Panc1 (cell line): ENCODE results near the gene GRIK3. TPM values are rescaled to one million over a fixed set of nuclear protein-coding genes. Genes with fewer than 3 reads are reported as not detected.

Source experiments
- ATAC-seq: fragments of 200-7000 bp; cut with Tn5 transposase; 2 replicates; pipeline ENCODE4 v1.9.1; 2020; ENCODE audit warnings: mild to moderate bottlenecking, moderate library complexity
- BruUV-seq: library from RNA; stranded (reverse); fragments of 400-500 nt; replicated peaks from 2 replicates; lab custom pipeline; 2021; lab: Mats Ljungman, UMichigan
- CTCF ChIA-PET: fragments of 300-600 bp; sonication (Branson Sonifier 250); formaldehyde crosslinking; loops from one replicate; lab custom pipeline; 2022; ENCODE audit warnings: antibody characterized with exemption; lab: Charles Lee
- POLR2A ChIA-PET: fragments of 300-600 bp; sonication (Branson Sonifier 250); formaldehyde crosslinking; loops from one replicate; lab custom pipeline; 2022; ENCODE audit warnings: antibody characterized with exemption; lab: Charles Lee
- DNase-seq: peaks from one replicate; pipeline ENCODE4 v3.0.0-alpha.2; 2010; ENCODE audit warnings: low read depth, low spot score
- H3K27ac ChIP-seq: 2 replicates; pipeline ENCODE4 v1.5.1; 2011; ENCODE audit warnings: mild to moderate bottlenecking, low read length, inconsistent platforms
- H3K27me3 ChIP-seq: fragments of 200-500 bp; sonication (Bioruptor generic); 2 replicates; pipeline ENCODE4 v1.6.0; 2014; ENCODE audit warnings: low read length, inconsistent platforms; ENCODE audit not compliant: control insufficient read depth, insufficient read depth
- H3K36me3 ChIP-seq: fragments of 200-500 bp; sonication (Bioruptor generic); 2 replicates; pipeline ENCODE4 v1.5.1; 2014; ENCODE audit warnings: inconsistent platforms, mild to moderate bottlenecking, low read length, moderate library complexity; ENCODE audit not compliant: control insufficient read depth, insufficient read depth
- H3K4me1 ChIP-seq: 2 replicates; pipeline ENCODE4 v1.5.1; 2011; ENCODE audit warnings: inconsistent platforms, mild to moderate bottlenecking, low read length, moderate library complexity; ENCODE audit not compliant: control insufficient read depth, insufficient read depth
- H3K4me3 ChIP-seq, 2 experiments: 2 replicates each; pipeline ENCODE4 v1.5.1; 2011 to 2012; ENCODE audit warnings: low read depth in 2 of 2, low read length in 2 of 2, mild to moderate bottlenecking in 2 of 2, inconsistent platforms in 1 of 2, moderate library complexity in 1 of 2
- H3K9me3 ChIP-seq: fragments of 200-500 bp; sonication (Bioruptor generic); 2 replicates; pipeline ENCODE4 v1.5.1; 2014; ENCODE audit warnings: low read depth, mild to moderate bottlenecking, inconsistent platforms, low read length, moderate library complexity; ENCODE audit not compliant: control insufficient read depth, insufficient read depth
- CTCF ChIP-seq: fragments of 450-650 bp; IDR thresholded peaks from 2 replicates; pipeline ENCODE4 v1.5.1; 2017; ENCODE audit warnings: mild to moderate bottlenecking
- POLR2AphosphoS5 ChIP-seq: IDR thresholded peaks from 2 replicates; pipeline ENCODE4 v1.6.1; 2012; ENCODE audit warnings: mild to moderate bottlenecking, low read depth, low read length, moderate library complexity
- REST ChIP-seq, 2 experiments: IDR thresholded peaks; 2 replicates each; pipeline ENCODE4 v1.6.1; 2011 to 2012; ENCODE audit warnings: low read depth in 2 of 2, control low read depth in 1 of 2, low read length in 1 of 2, mild to moderate bottlenecking in 1 of 2, moderate library complexity in 1 of 2; ENCODE audit not compliant: insufficient read depth in 1 of 2
- SIN3A ChIP-seq: IDR thresholded peaks from 2 replicates; pipeline ENCODE4 v1.6.1; 2012; ENCODE audit warnings: low read depth, mild to moderate bottlenecking, low read length, moderate library complexity, borderline replicate concordance; ENCODE audit not compliant: insufficient read depth
- TCF7L2 ChIP-seq: IDR thresholded peaks from 2 replicates; pipeline ENCODE4 v1.6.1; 2011; ENCODE audit warnings: mild to moderate bottlenecking, low read depth, low read length, inconsistent platforms
- in situ Hi-C: cut with HindIII; loops from 2 replicates; pipeline ENCODE4 v1.10.0; 2016; ENCODE audit warnings: low sequenced_read_pairs, low pct_unique_long_range_greater_than_20kb
- intact Hi-C: fragments of 100-400 bp; cut with micrococcal nuclease; formaldehyde crosslinking; loops from one replicate; pipeline ENCODE4 v1.10.0; 2022; ENCODE audit not compliant: unreplicated experiment
- total RNA-seq: library from RNA; stranded (reverse); gene quantifications from one replicate; pipeline ENCODE4 v1.2.1, GENCODE V29; 2021; ENCODE audit not compliant: unreplicated experiment

GRIK3 gene
- total RNA-seq, 1 experiment from 2014 or later: not detected

- DNase-seq: no peak
- Histone ChIP-seq H3K4me1 (no peaks in the 10 kb centered on the region), H3K4me3 (no peak overlapping the region), H3K27ac (no peak overlapping the region), H3K27me3 (peaks cover 4% of the 10 kb centered on the region; the same call in 1 of the 2 replicates), H3K36me3 (no peaks in the 10 kb centered on the region), H3K9me3 (no peaks in the 10 kb centered on the region)
- intact Hi-C loops: no loop called here
- no peak for ATAC-seq
- POLR2A ChIA-PET: no interaction called here
- BruUV-seq: no TSS peak
- no peak for TF ChIP-seq REST (IDR thresholded peaks at IDR 0.05; ENCODE audit: insufficient read depth in 1 of 2, low read depth in 2 of 2, low read length in 1 of 2)
- TF ChIP-seq TCF7L2: no peak
- no peak for TF ChIP-seq POLR2AphosphoS5
- TF ChIP-seq CTCF: no peak
- TF ChIP-seq SIN3A: no peak
- CTCF ChIA-PET: no interaction called here
- in situ Hi-C loops: no loop called here
Measured at GRCh38 chr1:36920371-36920770, 113.9 kb downstream of the GRIK3 start.

DNA sequence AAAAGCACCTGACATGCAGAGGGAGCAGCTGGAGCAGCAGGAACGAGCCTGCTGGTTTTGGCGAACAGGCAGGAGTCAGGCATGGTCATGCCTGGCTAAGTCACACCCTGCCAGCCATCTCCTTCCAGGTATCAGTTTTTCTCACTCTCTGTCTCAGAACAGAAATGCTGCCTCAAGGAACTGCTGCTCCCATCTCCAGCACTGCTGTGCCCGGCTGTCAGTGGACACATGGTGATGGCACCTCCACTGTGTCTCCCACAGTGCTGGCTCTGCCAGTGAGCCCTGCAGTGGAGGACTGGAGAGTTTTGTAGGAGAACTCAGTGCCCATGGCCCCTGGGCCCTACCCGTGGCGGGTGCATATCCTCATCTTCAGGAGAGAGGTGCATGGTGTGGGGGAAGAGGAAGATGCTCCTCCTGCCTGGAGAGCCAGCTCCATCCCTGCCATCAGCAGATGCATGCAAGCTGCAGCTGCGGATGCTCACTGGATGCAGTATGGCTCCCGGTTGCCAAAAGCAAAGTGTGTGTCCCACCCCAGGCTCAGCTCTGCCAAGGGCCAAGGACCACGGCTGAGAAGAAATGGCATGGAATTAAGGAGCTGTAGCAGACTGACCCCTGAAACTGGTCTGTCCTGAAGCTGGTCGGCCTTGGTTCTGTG, 114.7 kb downstream of the GRIK3 start:
- no peak for TF ChIP-seq SIN3A
- TF ChIP-seq TCF7L2: no peak
- no peak for TF ChIP-seq REST (IDR thresholded peaks at IDR 0.05; ENCODE audit: insufficient read depth in 1 of 2, low read depth in 2 of 2, low read length in 1 of 2)
- no peak for TF ChIP-seq POLR2AphosphoS5
- TF ChIP-seq CTCF: no peak
- ChIA-PET POLR2A (no interaction called here), CTCF (no interaction called here)
- intact Hi-C loops: no loop called here
- H3K9me3 ChIP-seq: no peaks in the 10 kb centered on the region
- H3K4me1 ChIP-seq: no peaks in the 10 kb centered on the region
- H3K27ac ChIP-seq: no peak overlapping the region
- ATAC-seq (no peak), DNase-seq (no peak)
- no peaks in the 10 kb centered on the region for H3K36me3 ChIP-seq
- no peak overlapping the region for H3K4me3 ChIP-seq
- BruUV-seq: no TSS peak
- in situ Hi-C loops: no loop called here
- H3K27me3 ChIP-seq: peaks cover 2% of the 10 kb centered on the region; the same call in 1 of the 2 replicates
